ENCODE data around the gene RYR2. TPM values are rescaled to one million over a fixed set of nuclear protein-coding genes. Genes with fewer than 3 reads are reported as not detected.

Gene RYR2
- total RNA-seq, 1 donor from 2014 or later: 4.8 TPM

DNA sequence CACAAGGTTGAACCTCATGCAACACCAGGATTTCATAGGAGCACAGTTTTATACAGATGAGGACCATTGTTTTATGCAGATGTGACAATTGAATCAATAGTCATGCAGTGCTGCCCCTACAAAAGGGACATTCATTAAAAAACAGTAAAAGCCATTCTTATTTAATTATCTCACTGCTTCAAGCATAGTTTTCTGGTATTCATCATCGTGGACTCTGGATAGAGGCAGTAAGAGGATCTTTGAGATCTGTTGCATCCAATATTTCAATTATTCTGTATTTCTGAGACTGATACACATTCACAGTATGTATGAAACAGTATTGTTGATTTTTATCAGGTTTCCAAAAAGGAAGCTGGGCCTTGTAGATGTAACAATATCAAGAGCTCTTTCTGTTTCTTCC lies 237.6 kb downstream of the RYR2 start:
- Histone ChIP-seq H3K27ac (no peak overlapping the region), H3K27me3 (ENCODE audit: low read depth) (no peaks in the 10 kb centered on the region), H3K4me3 (no peak overlapping the region), H3K4me1 (no peaks in the 10 kb centered on the region), H3K9me3 (no peaks in the 10 kb centered on the region), H3K36me3 (no peaks in the 10 kb centered on the region)
- DNase-seq (no peak), ATAC-seq (no peak)
- intact Hi-C loops (cut with DNase I): no loop called here
- TF ChIP-seq CTCF (IDR thresholded peaks at IDR 0.05): no peak

- ATAC-seq (no peak), DNase-seq (no peak)
- H3K36me3 ChIP-seq: no peaks in the 10 kb centered on the region
- intact Hi-C loops (cut with DNase I): no loop called here
- H3K4me3 ChIP-seq: no peak overlapping the region
- H3K4me1 ChIP-seq: no peaks in the 10 kb centered on the region
- TF ChIP-seq CTCF (IDR thresholded peaks at IDR 0.05): no peak
- no peak overlapping the region for H3K27ac ChIP-seq
- no peaks in the 10 kb centered on the region for H3K27me3 ChIP-seq (ENCODE audit: low read depth)
- no peaks in the 10 kb centered on the region for H3K9me3 ChIP-seq
Measured at GRCh38 chr1:237281481-237281880, 239.5 kb downstream of the RYR2 start.

DNA sequence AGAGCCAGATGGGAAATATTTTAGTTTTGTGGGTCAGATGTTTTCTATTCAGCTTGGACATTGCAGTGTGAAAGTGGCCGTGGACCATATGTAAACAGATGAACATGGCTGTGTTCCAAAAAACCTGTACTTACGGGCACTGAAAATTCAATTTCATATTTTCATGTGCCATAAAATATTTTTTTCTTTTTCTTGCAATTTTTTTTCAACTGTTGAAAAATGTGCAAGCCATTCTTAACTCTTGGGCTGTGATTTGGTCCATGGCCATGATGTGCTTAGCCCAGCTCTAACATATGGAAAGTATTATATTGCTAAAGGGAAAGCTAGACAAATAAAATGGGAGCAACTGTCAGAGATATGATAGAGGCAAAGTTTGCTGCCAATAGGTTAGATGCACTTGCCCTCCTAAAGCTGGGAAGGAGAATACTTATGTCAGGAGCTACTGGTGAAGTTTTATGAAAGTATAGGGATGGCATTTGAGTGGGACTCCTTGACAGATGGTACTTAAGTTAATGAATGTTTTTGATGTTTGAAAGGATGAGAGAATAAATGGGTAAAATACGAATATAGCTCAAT lies 240.3 kb downstream of the RYR2 start:
- no peaks in the 10 kb centered on the region for H3K36me3 ChIP-seq
- no peak overlapping the region for H3K4me3 ChIP-seq
- no peaks in the 10 kb centered on the region for H3K4me1 ChIP-seq
- H3K27me3 ChIP-seq (ENCODE audit: low read depth): no peaks in the 10 kb centered on the region
- no peaks in the 10 kb centered on the region for H3K9me3 ChIP-seq
- intact Hi-C loops (cut with DNase I): no loop called here
- no peak for TF ChIP-seq CTCF (IDR thresholded peaks at IDR 0.05)
- no peak overlapping the region for H3K27ac ChIP-seq
- DNase-seq: no peak
- no peak for ATAC-seq

GRCh38 chr1:237287876-237288521 lies 246.0 kb downstream of the RYR2 start:
- Histone ChIP-seq H3K9me3 (no peaks in the 10 kb centered on the region), H3K4me1 (no peaks in the 10 kb centered on the region), H3K4me3 (no peak overlapping the region), H3K36me3 (no peaks in the 10 kb centered on the region), H3K27me3 (ENCODE audit: low read depth) (no peaks in the 10 kb centered on the region), H3K27ac (no peak overlapping the region)
- DNase-seq: no peak
- intact Hi-C loops (cut with DNase I): no loop called here
- no peak for ATAC-seq
- TF ChIP-seq CTCF (IDR thresholded peaks at IDR 0.05): no peak

DNA sequence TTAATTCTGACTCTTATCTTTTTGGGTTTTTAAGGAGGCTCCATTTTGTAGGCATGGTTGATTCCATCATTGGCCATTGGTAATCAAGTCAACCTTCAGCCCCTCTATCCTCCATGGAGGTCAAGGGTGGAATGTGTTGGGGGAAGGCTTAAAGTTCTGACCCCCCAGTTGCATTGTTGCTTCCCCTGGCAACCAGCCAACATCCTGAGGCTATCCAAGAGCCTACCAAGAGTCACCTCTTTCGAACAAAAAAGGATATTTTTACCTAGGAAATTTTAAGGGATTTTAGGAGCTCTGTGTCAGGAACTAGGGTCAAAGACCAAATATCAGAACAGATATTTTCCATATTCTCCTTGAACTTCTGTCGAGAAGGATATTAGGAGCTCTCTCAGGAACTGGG lies 251.8 kb downstream of the RYR2 start:
- intact Hi-C loops (cut with DNase I): no loop called here
- TF ChIP-seq CTCF (IDR thresholded peaks at IDR 0.05): no peak
- H3K27ac ChIP-seq: no peak overlapping the region
- H3K36me3 ChIP-seq: no peaks in the 10 kb centered on the region
- no peak overlapping the region for H3K4me3 ChIP-seq
- H3K4me1 ChIP-seq: no peaks in the 10 kb centered on the region
- H3K27me3 ChIP-seq (ENCODE audit: low read depth): no peaks in the 10 kb centered on the region
- H3K9me3 ChIP-seq: no peaks in the 10 kb centered on the region
- ATAC-seq (no peak), DNase-seq (no peak)

All from lower lobe of right lung (tissue), 2 donors.